K562 (cell line): ENCODE measurements around the gene DNAJB4. TPM values are rescaled to one million over a fixed set of nuclear protein-coding genes. Genes with fewer than 3 reads are reported as not detected.

ENCODE experiments used
- CREB3 ChIP-seq: fragments of 450-650 bp; conservative IDR thresholded peaks from 2 replicates; pipeline ENCODE4 v1.6.1; 2016; ENCODE audit warnings: missing genetic modification characterization, low read depth, mild to moderate bottlenecking, missing compliant biosample characterization, moderate library complexity
- ELF2 ChIP-seq: fragments of 250-450 bp; sonication (Bioruptor Pico); IDR thresholded peaks from 2 replicates; pipeline ENCODE4 v1.5.0; 2021; ENCODE audit warnings: mild to moderate bottlenecking
- EP400 ChIP-seq: fragments of 450-650 bp; IDR thresholded peaks from 2 replicates; pipeline ENCODE4 v1.6.1; 2017; ENCODE audit warnings: antibody characterized with exemption, mild to moderate bottlenecking, moderate library complexity
- HLTF ChIP-seq: fragments of 450-650 bp; IDR thresholded peaks from 2 replicates; pipeline ENCODE4 v1.6.1; 2016
- NR2C1 ChIP-seq, 2 experiments: fragments of 450-650 bp; IDR thresholded peaks; 2 replicates each; pipeline ENCODE4 v1.6.1; 2017; ENCODE audit warnings: mild to moderate bottlenecking in 2 of 2, antibody characterized with exemption in 1 of 2, inconsistent platforms in 1 of 2, missing compliant biosample characterization in 1 of 2, missing genetic modification characterization in 1 of 2
- NR2C2 ChIP-seq, 2 experiments: fragments of 200-800 bp in 1 of 2; sonication (Bioruptor generic) in 1 of 2; sonication (generic) in 1 of 2; formaldehyde crosslinking in 1 of 2; IDR thresholded peaks; 2 replicates each; pipeline versions ENCODE4 v1.6.1 to v1.8.0; 2016 to 2022; ENCODE audit warnings: mild to moderate bottlenecking in 1 of 2, missing compliant biosample characterization in 1 of 2, missing genetic modification characterization in 1 of 2, missing genetic modification reagents in 1 of 2
- TAF7 ChIP-seq: fragments of 450-650 bp; IDR thresholded peaks from 2 replicates; pipeline ENCODE4 v1.6.1; 2016; ENCODE audit warnings: missing genetic modification characterization, missing compliant biosample characterization
- XRCC4 ChIP-seq: IDR thresholded peaks from one replicate; pipeline ENCODE4 v1.6.1; 2011; ENCODE audit not compliant: insufficient read depth, insufficient read length; ENCODE audit errors: extremely low read depth
- ZBTB11 ChIP-seq, 3 experiments: fragments of 200-800 bp in 1 of 3; fragments of 250-450 bp in 1 of 3; fragments of 450-650 bp in 1 of 3; sonication (Bioruptor Pico) in 1 of 3; sonication (Bioruptor generic) in 1 of 3; formaldehyde crosslinking in 1 of 3; IDR thresholded peaks; 2 replicates each; pipeline versions ENCODE4 v1.6.1 to v1.8.0; 2016 to 2022; ENCODE audit warnings: mild to moderate bottlenecking in 2 of 3, missing genetic modification characterization in 2 of 3, missing compliant biosample characterization in 1 of 3, moderate library complexity in 1 of 3
- ZNF644 ChIP-seq: fragments of 200-800 bp; sonication (Bioruptor generic); IDR thresholded peaks from 2 replicates; pipeline ENCODE4 v1.6.1; 2016; ENCODE audit warnings: low read depth, missing genetic modification characterization, missing compliant biosample characterization
- ZNF766 ChIP-seq: fragments of 200-800 bp; sonication (Bioruptor generic); conservative IDR thresholded peaks from 2 replicates; pipeline ENCODE4 v1.6.1; 2016; ENCODE audit warnings: missing genetic modification characterization, missing compliant biosample characterization
- polyA plus RNA-seq, 8 experiments: library from polyadenylated mRNA; depleted of rRNA in 4 of 8; stranded (reverse) in 5 of 8; unstranded in 3 of 8; fragments of >200 nt; fragmentation: Nextera tagmentation in 2 of 8; fragmentation: Illumina TruSeq in 1 of 8; extraction: Ambion mirVana in 2 of 8; extraction: Trizol in 1 of 8; gene quantifications; 2 replicates each; pipeline versions ENCODE4 v1.2.1 to v1.2.3, GENCODE V29; 2011 to 2014; ENCODE audit warnings: inconsistent platforms in 1 of 8, missing spikeins in 1 of 8
- total RNA-seq, 7 experiments: library from RNA; depleted of rRNA in 6 of 7; stranded (reverse); fragments of >200 nt in 6 of 7; fragmentation: Illumina TruSeq in 2 of 7; extraction: Trizol in 2 of 7; gene quantifications; 2 replicates each; pipeline versions ENCODE4 v1.2.1 to v1.2.3, GENCODE V29; 2011 to 2021; ENCODE audit warnings: low replicate concordance in 1 of 7
- TF ChIP-seq, protein P1 (sequence below): sonication (generic); formaldehyde crosslinking; IDR thresholded peaks from 2 replicates; pipeline ENCODE4 v1.5.0; 2020; ENCODE audit warnings: missing genetic modification reagents
- TF ChIP-seq, protein P2 (sequence below): fragments of 450-650 bp; formaldehyde crosslinking; IDR thresholded peaks from 2 replicates; pipeline ENCODE4 v1.4.0; 2022; ENCODE audit warnings: mild to moderate bottlenecking, moderate library complexity

The DNAJB4 gene
- total and polyA plus RNA-seq, 9 of the 15 experiments (the other 6 are each of a cell fraction or from before 2014, with no cell fraction given), result 8.5 to 27.7 (median 19.8) TPM

- TF ChIP-seq, protein P1, sequence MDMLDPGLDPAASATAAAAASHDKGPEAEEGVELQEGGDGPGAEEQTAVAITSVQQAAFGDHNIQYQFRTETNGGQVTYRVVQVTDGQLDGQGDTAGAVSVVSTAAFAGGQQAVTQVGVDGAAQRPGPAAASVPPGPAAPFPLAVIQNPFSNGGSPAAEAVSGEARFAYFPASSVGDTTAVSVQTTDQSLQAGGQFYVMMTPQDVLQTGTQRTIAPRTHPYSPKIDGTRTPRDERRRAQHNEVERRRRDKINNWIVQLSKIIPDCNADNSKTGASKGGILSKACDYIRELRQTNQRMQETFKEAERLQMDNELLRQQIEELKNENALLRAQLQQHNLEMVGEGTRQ (CRISPR knock-in tag), result 0 out of 2 replicates have a peak, but pooled peaks have one; percentile 8
- TF ChIP-seq, protein P2, sequence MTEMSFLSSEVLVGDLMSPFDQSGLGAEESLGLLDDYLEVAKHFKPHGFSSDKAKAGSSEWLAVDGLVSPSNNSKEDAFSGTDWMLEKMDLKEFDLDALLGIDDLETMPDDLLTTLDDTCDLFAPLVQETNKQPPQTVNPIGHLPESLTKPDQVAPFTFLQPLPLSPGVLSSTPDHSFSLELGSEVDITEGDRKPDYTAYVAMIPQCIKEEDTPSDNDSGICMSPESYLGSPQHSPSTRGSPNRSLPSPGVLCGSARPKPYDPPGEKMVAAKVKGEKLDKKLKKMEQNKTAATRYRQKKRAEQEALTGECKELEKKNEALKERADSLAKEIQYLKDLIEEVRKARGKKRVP (CRISPR knock-in tag), result 0 out of 2 replicates have a peak, but pooled peaks have one; percentile 21
- TF ChIP-seq ELF2 (CRISPR knock-in tag), result no peak
- TF ChIP-seq TAF7 (tag), result 0 out of 2 replicates have a peak, but pooled peaks have one; percentile 8
- TF ChIP-seq ZBTB11 (CRISPR knock-in tag; IDR thresholded peaks at IDR 0.05), result 0 out of 6 replicates have a peak, but pooled peaks of 1 of the 3 experiments have one; percentile 25
- 0 out of 2 replicates have a peak, but pooled peaks have one; percentile 13 for TF ChIP-seq EP400
- peak; percentile 21; the same call in 1 of the 2 replicates for TF ChIP-seq NR2C1 (IDR thresholded peaks at IDR 0.05)
- peak; percentile 71 for TF ChIP-seq NR2C1 (tag; IDR thresholded peaks at IDR 0.05)
- no peak for TF ChIP-seq NR2C2 (CRISPR knock-in tag; IDR thresholded peaks at IDR 0.05)
- TF ChIP-seq NR2C2 (tag; IDR thresholded peaks at IDR 0.05), result peak; percentile 79
- 0 out of 2 replicates have a peak, but pooled peaks have one; percentile 21 for TF ChIP-seq ZNF644 (tag)
- 0 out of 2 replicates have a peak, but pooled peaks have one; percentile 65 for TF ChIP-seq CREB3 (tag)
- no peak for TF ChIP-seq HLTF
- 0 out of 2 replicates have a peak, but pooled peaks have one; percentile 50 for TF ChIP-seq ZNF766 (CRISPR knock-in tag)
- TF ChIP-seq XRCC4, result no peak
These were observed 50.9 kb downstream of the DNAJB4 start (continued) for GRCh38 chr1:78055565-78056132.
